HCT116 (cell line): ENCODE results near the gene KCNQ4. TPM values are rescaled to one million over a fixed set of nuclear protein-coding genes. Genes with fewer than 3 reads are reported as not detected.

Experiments used
- ATAC-seq: fragments of 200-7000 bp; cut with Tn5 transposase; 2 replicates; pipeline ENCODE4 v1.9.1; 2020; ENCODE audit warnings: mild to moderate bottlenecking, moderate library complexity
- BruUV-seq: library from RNA; stranded (reverse); fragments of 400-500 nt; replicated peaks from 2 replicates; lab custom pipeline; 2021; lab: Mats Ljungman, UMichigan
- CTCF ChIA-PET: fragments of 300-600 bp; sonication (Branson Sonifier 250); formaldehyde crosslinking; loops from one replicate; lab custom pipeline; 2021; ENCODE audit warnings: antibody characterized with exemption; lab: Charles Lee
- POLR2A ChIA-PET: fragments of 300-600, 350-600 bp; sonication (Branson Sonifier 250); formaldehyde crosslinking; loops from one replicate; lab custom pipeline; 2021; ENCODE audit warnings: antibody characterized with exemption; lab: Charles Lee
- RAD21 ChIA-PET, 2 experiments: fragments of 300-600 bp; sonication (Branson Sonifier 250); formaldehyde crosslinking; loops; one replicate each; lab custom pipeline; 2023; ENCODE audit warnings: low total read pairs in 2 of 2; ENCODE audit not compliant: uncharacterized antibody in 2 of 2, unreplicated experiment in 2 of 2, low non-redundant PET in 1 of 2; lab: Charles Lee
- DNase-seq: peaks from one replicate; pipeline ENCODE4 v3.0.0-alpha.2; 2010; ENCODE audit warnings: low read depth, low spot score
- H2AFZ ChIP-seq: fragments of 200-600 bp; shearing (Covaris generic), sonication (generic); 2 replicates; pipeline ENCODE4 v1.6.1; 2017; ENCODE audit warnings: low read depth, mixed run types, mixed read lengths, antibody characterized with exemption, low read length; ENCODE audit not compliant: poor library complexity, severe bottlenecking
- H3K27ac ChIP-seq: 2 replicates; pipeline ENCODE4 v1.5.1; 2012; ENCODE audit warnings: low read depth, low read length
- H3K27me3 ChIP-seq: fragments of 200-600 bp; sonication (generic); 2 replicates; pipeline ENCODE4 v1.6.1; 2016; ENCODE audit warnings: mixed run types, low read length, mixed read lengths; ENCODE audit not compliant: insufficient read depth
- H3K36me3 ChIP-seq, 2 experiments: fragments of 200-500 bp in 1 of 2; fragments of 200-600 bp in 1 of 2; sonication (Bioruptor generic) in 1 of 2; sonication (generic) in 1 of 2; 2 replicates each; pipeline versions ENCODE4 v1.5.1 to v1.6.1; 2014 to 2016; ENCODE audit warnings: low read length in 2 of 2, inconsistent platforms in 1 of 2, mixed read lengths in 1 of 2, mixed run types in 1 of 2; ENCODE audit not compliant: insufficient read depth in 2 of 2, control insufficient read depth in 1 of 2
- H3K4me1 ChIP-seq, 2 experiments: fragments of 200-600 bp in 1 of 2; sonication (generic) in 1 of 2; 2 replicates each; pipeline versions ENCODE4 v1.5.1 to v1.6.1; 2012 to 2017; ENCODE audit warnings: low read length in 2 of 2, inconsistent platforms in 1 of 2, mild to moderate bottlenecking in 1 of 2, mixed read lengths in 1 of 2, mixed run types in 1 of 2, moderate library complexity in 1 of 2; ENCODE audit not compliant: insufficient read depth in 2 of 2, control insufficient read depth in 1 of 2
- H3K4me2 ChIP-seq: fragments of 200-600 bp; sonication (generic); 2 replicates; pipeline ENCODE4 v1.6.1; 2017; ENCODE audit warnings: mixed run types, low read length, mixed read lengths
- H3K4me3 ChIP-seq, 2 experiments: fragments of 200-600 bp in 1 of 2; sonication (generic) in 1 of 2; replicated peaks in 1 of 2; 2 replicates each; pipeline ENCODE4 v1.5.1; 2011 to 2016; ENCODE audit warnings: low read length in 2 of 2, control low read depth in 1 of 2, low read depth in 1 of 2, mild to moderate bottlenecking in 1 of 2, mixed read lengths in 1 of 2, mixed run types in 1 of 2
- H3K79me2 ChIP-seq: fragments of 200-600 bp; sonication (generic); 2 replicates; pipeline ENCODE4 v1.6.1; 2017; ENCODE audit warnings: mild to moderate bottlenecking, mixed run types, low read length, moderate library complexity, mixed read lengths; ENCODE audit not compliant: insufficient read depth
- H3K9ac ChIP-seq: fragments of 200-600 bp; sonication (generic); 2 replicates; pipeline ENCODE4 v1.6.1; 2016; ENCODE audit warnings: low read length, mixed read lengths
- H3K9me2 ChIP-seq: fragments of 200-600 bp; sonication (generic), shearing (Covaris generic); 2 replicates; pipeline ENCODE4 v1.6.1; 2017; ENCODE audit warnings: mixed run types, mild to moderate bottlenecking, moderate library complexity; ENCODE audit not compliant: insufficient read depth
- H3K9me3 ChIP-seq, 2 experiments: fragments of 200-500 bp in 1 of 2; fragments of 200-600 bp in 1 of 2; sonication (Bioruptor generic) in 1 of 2; sonication (generic) in 1 of 2; 2 replicates each; pipeline ENCODE4 v1.6.1; 2014 to 2017; ENCODE audit warnings: low read length in 2 of 2, mixed read lengths in 2 of 2, inconsistent platforms in 1 of 2, low read depth in 1 of 2, mild to moderate bottlenecking in 1 of 2, mixed run types in 1 of 2, moderate library complexity in 1 of 2; ENCODE audit not compliant: control insufficient read depth in 1 of 2, insufficient read depth in 1 of 2
- H4K20me1 ChIP-seq: fragments of 200-600 bp; sonication (generic), shearing (Covaris generic); 2 replicates; pipeline ENCODE4 v1.6.1; 2017; ENCODE audit warnings: mixed run types, mild to moderate bottlenecking, moderate library complexity; ENCODE audit not compliant: insufficient read depth
- CEBPB ChIP-seq: IDR thresholded peaks from 2 replicates; pipeline ENCODE4 v1.6.1; 2012; ENCODE audit warnings: low read depth
- EGR1 ChIP-seq: IDR thresholded peaks from 2 replicates; pipeline ENCODE4 v1.6.1; 2012; ENCODE audit warnings: low read depth
- ELF1 ChIP-seq: IDR thresholded peaks from 2 replicates; pipeline ENCODE4 v1.6.1; 2012; ENCODE audit warnings: low read depth, borderline replicate concordance
- EZH2phosphoT487 ChIP-seq: fragments of 200-600 bp; IDR thresholded peaks from 2 replicates; pipeline ENCODE4 v1.6.1; 2018; ENCODE audit warnings: antibody characterized with exemption, borderline replicate concordance
- MAX ChIP-seq: IDR thresholded peaks from 2 replicates; pipeline ENCODE4 v1.6.1; 2012
- POLR2AphosphoS5 ChIP-seq: IDR thresholded peaks from 2 replicates; pipeline ENCODE4 v1.6.1; 2011; ENCODE audit warnings: mild to moderate bottlenecking, low read depth, low read length, moderate library complexity
- RAD21 ChIP-seq: IDR thresholded peaks from 2 replicates; pipeline ENCODE4 v1.6.1; 2012; ENCODE audit warnings: low read depth, mild to moderate bottlenecking
- REST ChIP-seq: IDR thresholded peaks from 2 replicates; pipeline ENCODE4 v1.6.1; 2012; ENCODE audit warnings: low read depth
- ZBTB33 ChIP-seq: IDR thresholded peaks from 2 replicates; pipeline ENCODE4 v1.6.1; 2011; ENCODE audit warnings: mild to moderate bottlenecking, low read length, moderate library complexity; ENCODE audit not compliant: insufficient replicate concordance; ENCODE audit errors: extremely low read depth
- intact Hi-C: fragments of 100-400 bp; cut with micrococcal nuclease; formaldehyde crosslinking; loops from 2 replicates; pipeline ENCODE4 v1.10.0; 2022
- total RNA-seq: library from RNA; stranded (reverse); gene quantifications from one replicate; pipeline ENCODE4 v1.2.1, GENCODE V29; 2021; ENCODE audit not compliant: unreplicated experiment

Gene KCNQ4
- total RNA-seq, 1 experiment from 2014 or later = 4.1 TPM

GRCh38 chr1:40820911-40821693, 37.5 kb downstream of the KCNQ4 start:
- Histone ChIP-seq H3K4me3 (no peak overlapping the region), H3K9ac (no peak overlapping the region), H3K4me1 (no peaks in the 10 kb centered on the region), H3K27ac (no peak overlapping the region), H3K9me3 (no peaks in the 10 kb centered on the region), H3K27me3 (no peaks in the 10 kb centered on the region), H3K36me3 (0 out of 4 replicates have a peak, but pooled peaks cover 0 to 4% of the 10 kb centered on the region in 2 experiments), H3K4me2 (no peak overlapping the region), H3K9me2 (no peaks in the 10 kb centered on the region), H3K79me2 (no peaks in the 10 kb centered on the region), H2AFZ (no peak overlapping the region), H4K20me1 (no peaks in the 10 kb centered on the region)
- ChIA-PET RAD21 (no interaction called here), POLR2A (no interaction called here), CTCF (no interaction called here)
- no TSS peak for BruUV-seq
- ATAC-seq = no peak
- DNase-seq = no peak
- intact Hi-C loops = no loop called here
- TF ChIP-seq EZH2phosphoT487 (no peak), EGR1 (no peak), RAD21 (no peak), MAX (no peak), POLR2AphosphoS5 (no peak), ZBTB33 (no peak), ELF1 (no peak), REST (no peak), CEBPB (no peak)
